ENCODE measurements around the gene SLC25A14. TPM values are rescaled to one million over a fixed set of nuclear protein-coding genes. Genes with fewer than 3 reads are reported as not detected.

Gene SLC25A14, protein sequence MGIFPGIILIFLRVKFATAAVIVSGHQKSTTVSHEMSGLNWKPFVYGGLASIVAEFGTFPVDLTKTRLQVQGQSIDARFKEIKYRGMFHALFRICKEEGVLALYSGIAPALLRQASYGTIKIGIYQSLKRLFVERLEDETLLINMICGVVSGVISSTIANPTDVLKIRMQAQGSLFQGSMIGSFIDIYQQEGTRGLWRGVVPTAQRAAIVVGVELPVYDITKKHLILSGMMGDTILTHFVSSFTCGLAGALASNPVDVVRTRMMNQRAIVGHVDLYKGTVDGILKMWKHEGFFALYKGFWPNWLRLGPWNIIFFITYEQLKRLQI
- total RNA-seq = 6.1 TPM

DNA sequence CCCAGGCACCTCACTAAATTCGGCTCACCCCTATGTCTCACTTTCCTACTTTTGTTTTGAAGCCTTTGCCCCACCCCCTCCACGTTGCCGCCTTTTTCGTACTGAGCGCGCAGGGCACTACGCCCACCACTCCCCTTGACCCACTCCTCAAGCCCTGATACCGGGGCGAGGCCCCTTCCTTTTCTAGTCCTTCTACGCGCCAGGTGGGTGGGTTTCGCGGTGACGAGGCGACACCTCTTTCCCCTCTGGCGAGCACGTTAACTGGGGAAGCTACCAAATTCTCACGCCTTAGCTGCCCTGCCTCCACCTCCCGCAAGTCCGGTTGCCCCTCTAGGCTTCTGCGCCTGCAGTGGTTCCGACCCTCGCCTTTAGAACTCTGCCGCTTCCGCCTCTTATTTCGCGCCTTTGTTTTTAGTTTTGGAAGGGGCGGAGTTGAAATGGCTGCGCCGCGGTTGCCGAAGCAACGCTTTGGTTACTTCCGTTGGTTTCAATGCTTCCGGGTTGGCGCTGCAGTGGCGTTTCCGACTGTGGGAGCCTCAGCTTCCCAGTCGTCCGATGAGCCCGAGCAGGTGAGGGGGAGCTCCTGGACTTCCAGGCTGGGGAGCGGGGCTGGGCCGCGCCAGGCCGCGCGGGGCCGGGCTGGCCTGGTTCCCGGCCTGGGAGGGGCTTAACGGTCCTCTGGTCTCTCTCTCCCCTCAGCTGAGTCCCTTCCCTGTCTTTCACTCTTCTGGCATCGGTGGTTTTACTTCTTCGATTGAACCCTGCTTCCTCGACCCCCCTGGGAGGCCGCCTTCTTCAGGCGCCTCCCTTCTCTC lies at the start of gene SLC25A14:
TSS of gene SLC25A14 (plus strand) at position 512 of the 815 bp plus-strand sequence. CDS start 360 bp downstream, outside the sequence.
- peak; percentile 13 to 34 for TF ChIP-seq POLR2AphosphoS5 (IDR thresholded peaks at IDR 0.05; ENCODE audit: insufficient read depth in 1 of 2, low read depth in 1 of 2)
- no peak for TF ChIP-seq POLR2A (IDR thresholded peaks at IDR 0.05)
- intact Hi-C loops (cut with DNase I) = no loop called here
- H3K27me3 ChIP-seq = no peaks in the 10 kb centered on the region

DNA sequence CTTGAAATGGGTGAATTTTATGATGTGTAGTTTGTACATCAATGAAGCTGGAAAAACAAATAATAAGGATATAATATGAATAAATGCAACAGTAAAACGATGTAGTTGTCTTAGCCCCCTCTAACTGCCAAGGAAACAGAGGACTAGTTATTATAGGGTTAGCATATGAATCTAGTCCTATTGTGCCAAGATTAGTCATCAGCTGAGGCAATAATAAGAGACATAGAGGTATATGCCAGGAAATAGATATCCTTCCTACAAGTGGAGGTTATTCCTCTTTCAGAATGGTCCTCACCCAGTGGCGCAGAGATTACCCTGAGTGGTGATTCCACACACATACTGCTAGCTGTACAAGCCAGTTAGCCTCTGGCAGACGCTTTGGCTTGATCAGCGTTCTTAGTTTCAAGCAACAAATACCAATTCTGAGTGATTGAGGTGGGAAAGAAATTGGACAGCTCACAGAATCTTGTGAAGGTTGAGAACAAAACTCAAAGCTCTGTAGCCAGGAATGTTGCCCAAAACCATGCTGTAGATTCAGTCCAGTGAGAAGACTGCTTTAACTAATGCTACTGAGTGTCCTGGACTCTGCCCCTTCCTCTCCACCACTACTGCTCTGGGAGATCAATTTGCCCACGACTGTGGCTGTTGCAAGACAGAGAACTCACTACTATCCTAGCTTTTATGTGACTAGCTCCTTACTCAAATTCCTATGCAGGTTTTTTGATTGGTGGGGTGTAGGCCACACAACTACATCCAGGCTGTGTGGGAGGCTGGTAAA lies 44.0 kb upstream of the SLC25A14 start:
- no peaks in the 10 kb centered on the region for H3K36me3 ChIP-seq

More for the DNA sequence above, at the start of gene SLC25A14:
- H3K4me3 ChIP-seq = peak within 1 kb of the TSS; percentile 57
- H3K27ac ChIP-seq = no peak within 1 kb of the TSS
- no peak for DNase-seq (ENCODE audit: extremely low spot score in 2 of 2)
- H3K36me3 ChIP-seq = no peaks in the 10 kb centered on the region
- H3K4me1 ChIP-seq = peaks cover 5% of the 10 kb centered on the region
- no peaks in the 10 kb centered on the region for H3K9me3 ChIP-seq

DNA sequence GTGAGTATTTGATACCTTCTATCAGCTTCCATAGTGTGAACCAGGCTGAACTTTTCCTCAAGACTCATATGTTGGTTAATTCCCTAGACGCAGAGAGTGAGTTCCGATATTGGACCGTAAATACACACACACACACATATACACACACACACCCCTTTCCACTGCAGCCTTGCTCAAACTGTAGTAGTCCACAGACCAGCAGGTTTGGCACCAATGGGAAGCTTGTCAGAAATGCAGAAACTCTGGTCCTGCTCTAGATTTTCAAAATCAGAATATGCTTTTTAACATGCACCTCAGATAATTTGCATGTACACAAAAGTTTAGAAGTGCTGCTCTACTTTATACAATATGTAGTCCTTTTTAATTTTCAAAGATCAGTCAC lies 43.4 kb upstream of the SLC25A14 start:
- TF ChIP-seq, protein P1, sequence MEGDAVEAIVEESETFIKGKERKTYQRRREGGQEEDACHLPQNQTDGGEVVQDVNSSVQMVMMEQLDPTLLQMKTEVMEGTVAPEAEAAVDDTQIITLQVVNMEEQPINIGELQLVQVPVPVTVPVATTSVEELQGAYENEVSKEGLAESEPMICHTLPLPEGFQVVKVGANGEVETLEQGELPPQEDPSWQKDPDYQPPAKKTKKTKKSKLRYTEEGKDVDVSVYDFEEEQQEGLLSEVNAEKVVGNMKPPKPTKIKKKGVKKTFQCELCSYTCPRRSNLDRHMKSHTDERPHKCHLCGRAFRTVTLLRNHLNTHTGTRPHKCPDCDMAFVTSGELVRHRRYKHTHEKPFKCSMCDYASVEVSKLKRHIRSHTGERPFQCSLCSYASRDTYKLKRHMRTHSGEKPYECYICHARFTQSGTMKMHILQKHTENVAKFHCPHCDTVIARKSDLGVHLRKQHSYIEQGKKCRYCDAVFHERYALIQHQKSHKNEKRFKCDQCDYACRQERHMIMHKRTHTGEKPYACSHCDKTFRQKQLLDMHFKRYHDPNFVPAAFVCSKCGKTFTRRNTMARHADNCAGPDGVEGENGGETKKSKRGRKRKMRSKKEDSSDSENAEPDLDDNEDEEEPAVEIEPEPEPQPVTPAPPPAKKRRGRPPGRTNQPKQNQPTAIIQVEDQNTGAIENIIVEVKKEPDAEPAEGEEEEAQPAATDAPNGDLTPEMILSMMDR (IDR thresholded peaks at IDR 0.05) = no peak
- TF ChIP-seq POLR2AphosphoS5 (IDR thresholded peaks at IDR 0.05; ENCODE audit: insufficient read depth in 1 of 2, low read depth in 1 of 2) (no peak), POLR2A (IDR thresholded peaks at IDR 0.05) (no peak)
- H3K27ac ChIP-seq = no peak overlapping the region
- H3K27me3 ChIP-seq = no peaks in the 10 kb centered on the region
- H3K4me3 ChIP-seq = no peak overlapping the region
- intact Hi-C loops (cut with DNase I) = no loop called here
- no peaks in the 10 kb centered on the region for H3K9me3 ChIP-seq
- H3K4me1 ChIP-seq = no peaks in the 10 kb centered on the region
- no peaks in the 10 kb centered on the region for H3K36me3 ChIP-seq
- no peak for DNase-seq (ENCODE audit: extremely low spot score in 2 of 2)

More for the DNA sequence above, 44.0 kb upstream of the SLC25A14 start:
- Histone ChIP-seq H3K4me3 (no peak overlapping the region), H3K27me3 (no peaks in the 10 kb centered on the region), H3K4me1 (no peaks in the 10 kb centered on the region), H3K27ac (no peak overlapping the region), H3K9me3 (no peaks in the 10 kb centered on the region)
- TF ChIP-seq, protein P1 (IDR thresholded peaks at IDR 0.05) = no peak
- TF ChIP-seq POLR2AphosphoS5 (IDR thresholded peaks at IDR 0.05; ENCODE audit: insufficient read depth in 1 of 2, low read depth in 1 of 2) (no peak), POLR2A (IDR thresholded peaks at IDR 0.05) (no peak)
- intact Hi-C loops (cut with DNase I) = no loop called here
- DNase-seq (ENCODE audit: extremely low spot score in 2 of 2) = no peak

DNA sequence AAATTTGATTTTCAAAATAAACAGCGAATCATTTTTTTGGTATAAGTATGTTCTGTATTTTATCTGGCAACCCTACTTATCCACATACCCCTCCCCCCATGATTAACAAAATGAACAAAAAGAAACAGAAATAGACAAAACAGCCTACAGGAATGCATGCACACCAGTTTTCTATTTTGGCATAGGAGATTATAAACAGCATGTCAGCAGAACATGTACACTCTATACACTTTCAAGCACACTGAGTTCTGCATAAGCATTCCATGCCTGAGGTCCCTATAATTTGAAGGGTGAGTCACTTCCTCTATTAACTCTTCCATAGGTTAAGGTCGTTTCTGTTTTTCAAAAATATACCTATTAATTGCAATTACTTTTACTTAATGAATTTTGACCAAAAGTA lies 43.0 kb upstream of the SLC25A14 start:
- no peaks in the 10 kb centered on the region for H3K4me1 ChIP-seq
- no peak overlapping the region for H3K4me3 ChIP-seq
- no peak for TF ChIP-seq POLR2AphosphoS5 (IDR thresholded peaks at IDR 0.05; ENCODE audit: insufficient read depth in 1 of 2, low read depth in 1 of 2)
- TF ChIP-seq POLR2A (IDR thresholded peaks at IDR 0.05) = no peak
- TF ChIP-seq, protein P1 (IDR thresholded peaks at IDR 0.05) = no peak
- H3K36me3 ChIP-seq = no peaks in the 10 kb centered on the region
- H3K9me3 ChIP-seq = no peaks in the 10 kb centered on the region
- no peak overlapping the region for H3K27ac ChIP-seq
- intact Hi-C loops (cut with DNase I) = no loop called here
- no peaks in the 10 kb centered on the region for H3K27me3 ChIP-seq
- no peak for DNase-seq (ENCODE audit: extremely low spot score in 2 of 2)

Data from vagina (tissue), 2 donors.